Measurements from ENCODE around the gene RAB11B.
A peak's percentile ranks its signal among the peaks of the same experiment; 100 is the strongest.
"Not testable (repeated sequence)": the region's sequence is repeated elsewhere in the genome, so short reads cannot be mapped to it uniquely, and the experiment has no call there.

RAB11B gene

DNA sequence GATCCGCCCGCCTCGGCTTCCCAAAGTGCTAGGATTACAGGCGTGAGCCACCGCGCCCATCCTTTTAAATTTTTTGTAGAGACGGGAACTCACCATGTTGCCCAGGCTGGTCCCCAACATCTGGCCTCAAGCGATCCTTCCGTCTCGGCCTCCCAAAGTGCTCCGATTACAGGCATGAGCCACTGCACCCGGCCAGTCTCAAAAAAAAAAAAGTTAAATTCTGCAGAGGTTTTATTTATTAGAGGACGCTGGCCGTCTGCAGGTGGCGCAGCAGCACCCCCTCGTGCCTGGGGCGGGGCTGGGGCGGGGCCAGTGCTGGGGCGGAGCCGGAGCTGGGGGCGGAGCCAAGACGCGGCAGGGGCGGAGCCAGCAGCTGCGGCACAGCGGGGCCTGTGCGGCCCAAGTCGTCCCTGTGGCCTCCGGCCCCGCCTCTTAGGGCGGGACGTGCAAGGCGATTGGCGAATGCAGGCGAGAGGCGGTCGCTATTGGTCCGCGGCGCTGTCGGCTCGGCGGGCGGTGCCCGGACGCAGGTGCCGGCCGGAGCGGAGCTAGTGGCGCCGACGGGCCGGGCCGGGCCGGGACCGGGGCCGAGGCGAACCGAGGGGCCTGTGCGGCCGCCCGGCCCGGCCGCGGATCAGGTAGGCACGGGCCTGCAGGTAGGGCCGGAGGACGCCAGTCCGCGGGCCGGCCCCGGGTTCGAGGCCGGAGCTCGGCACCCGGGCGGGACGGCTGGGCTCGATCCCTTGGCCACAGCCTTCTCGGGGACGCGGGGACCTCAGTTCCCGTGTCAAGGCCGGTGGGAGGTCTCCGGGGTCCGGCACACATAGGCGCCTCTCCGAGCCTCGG is 22.8 kb downstream of the RAB11B start, which contains the start of gene MARCHF2:
Gene MARCHF2 (plus strand): TSS at position 523 of the 846 bp plus-strand sequence. CDS start 8,536 bp downstream, outside the sequence.
- peak; percentile 96 for DNase-seq (ENCODE audit: low read depth)
- TF ChIP-seq CTCF (conservative IDR thresholded peaks at IDR 0.05; ENCODE audit: control insufficient read depth, insufficient read depth, low read depth, low read length), result peak; percentile 40
- peak within 1 kb of the TSS; percentile 57 for H3K4me3 ChIP-seq (ENCODE audit: control insufficient read depth, low read depth, low read length)

DNA sequence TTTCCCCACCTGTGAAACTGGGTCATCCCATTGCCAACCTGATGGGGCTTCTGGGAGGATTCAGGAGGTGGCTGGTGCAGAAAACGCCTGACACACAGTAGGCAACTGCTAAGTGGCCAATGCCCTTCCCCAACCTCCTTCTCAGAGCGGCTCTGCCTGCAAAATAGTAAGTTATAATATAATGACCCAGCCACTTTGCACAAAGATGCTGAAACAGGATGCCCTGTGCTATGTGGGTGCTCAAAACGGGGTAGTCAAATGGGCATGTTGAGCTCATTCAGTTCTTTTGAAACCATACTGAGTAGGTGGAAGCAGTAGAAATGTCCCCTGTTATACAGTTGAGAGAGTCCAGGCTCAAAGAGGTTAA is 23.5 kb downstream of the RAB11B start:
- DNase-seq (ENCODE audit: low read depth), result no peak
- no peak for TF ChIP-seq CTCF (conservative IDR thresholded peaks at IDR 0.05; ENCODE audit: control insufficient read depth, insufficient read depth, low read depth, low read length)
- peak overlapping the region; percentile 57 for H3K4me3 ChIP-seq (ENCODE audit: control insufficient read depth, low read depth, low read length)

DNA sequence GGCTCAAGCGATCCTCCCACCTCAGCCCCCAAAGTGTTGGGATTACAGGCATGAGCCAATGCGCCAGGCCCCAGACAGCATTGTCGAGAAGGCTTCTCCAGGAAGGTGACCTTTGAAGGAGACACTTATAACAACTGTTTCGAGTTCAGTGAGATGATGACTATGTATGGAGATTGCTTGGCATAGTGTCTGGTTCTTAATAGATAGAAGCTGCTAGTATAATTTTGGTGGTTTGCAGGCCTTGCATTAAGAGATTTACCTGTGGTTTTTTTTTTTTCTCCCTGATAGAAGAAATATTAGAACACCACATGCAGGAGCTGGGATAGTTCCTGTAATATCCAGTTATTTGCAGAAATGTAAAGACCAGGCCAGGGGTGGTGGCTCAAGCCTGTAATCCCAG is 26.6 kb downstream of the RAB11B start:
- no peak for TF ChIP-seq CTCF (conservative IDR thresholded peaks at IDR 0.05; ENCODE audit: control insufficient read depth, insufficient read depth, low read depth, low read length)
- DNase-seq (ENCODE audit: low read depth), result no peak
- H3K4me3 ChIP-seq (ENCODE audit: control insufficient read depth, low read depth, low read length), result no peak overlapping the region

DNA sequence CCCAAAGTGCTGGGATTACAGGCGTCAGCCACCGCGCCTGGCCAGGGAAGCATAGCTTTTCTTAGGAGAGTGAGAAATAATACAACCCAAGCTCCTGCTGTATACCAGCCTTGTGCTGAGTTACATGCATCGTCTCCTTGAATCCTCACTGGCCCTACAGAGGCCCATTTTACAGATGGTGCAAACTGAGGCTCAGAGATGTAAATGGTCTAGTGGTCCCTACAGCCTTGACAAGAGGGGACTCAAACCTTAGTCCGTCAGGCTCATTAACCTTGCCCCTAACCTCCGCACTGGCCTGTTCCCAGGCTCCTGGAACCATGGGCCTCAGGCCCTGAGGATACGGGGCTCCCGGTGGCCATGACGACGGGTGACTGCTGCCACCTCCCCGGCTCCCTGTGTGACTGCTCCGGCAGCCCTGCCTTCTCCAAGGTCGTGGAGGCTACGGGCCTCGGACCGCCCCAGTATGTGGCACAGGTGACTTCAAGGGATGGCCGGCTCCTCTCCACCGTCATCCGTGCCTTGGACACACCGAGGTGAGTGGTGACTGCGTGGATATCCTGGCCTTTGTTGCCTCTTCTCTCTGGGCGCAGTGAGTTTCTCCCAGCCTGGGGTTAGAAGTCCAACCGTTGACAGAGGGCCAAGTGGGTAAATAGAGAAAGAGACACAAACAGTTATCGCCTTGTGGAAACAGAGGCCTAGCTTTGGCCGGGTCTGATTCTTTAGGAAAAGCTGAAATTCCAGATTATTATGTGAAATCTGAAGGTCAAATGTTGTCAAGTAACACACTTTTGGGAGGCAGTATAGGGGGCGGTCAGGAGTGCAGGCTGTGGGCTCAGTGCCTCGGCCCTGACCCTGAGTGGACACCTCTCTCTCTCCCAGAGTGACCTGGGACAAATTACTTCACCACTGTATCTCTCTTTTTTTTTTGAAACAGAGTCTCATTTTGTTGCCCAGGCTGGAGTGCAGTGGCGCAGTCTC is 31.6 kb downstream of the RAB11B start:
- no peak overlapping the region for H3K4me3 ChIP-seq (ENCODE audit: control insufficient read depth, low read depth, low read length)
- no peak for TF ChIP-seq CTCF (conservative IDR thresholded peaks at IDR 0.05; ENCODE audit: control insufficient read depth, insufficient read depth, low read depth, low read length)
- DNase-seq (ENCODE audit: low read depth), result no peak

GRCh38 chr19:8423817-8424223 is 33.7 kb downstream of the RAB11B start:
- no peak for TF ChIP-seq CTCF (conservative IDR thresholded peaks at IDR 0.05; ENCODE audit: control insufficient read depth, insufficient read depth, low read depth, low read length)
- H3K4me3 ChIP-seq (ENCODE audit: control insufficient read depth, low read depth, low read length), result no peak overlapping the region
- DNase-seq (ENCODE audit: low read depth), result peak; percentile 99

DNA sequence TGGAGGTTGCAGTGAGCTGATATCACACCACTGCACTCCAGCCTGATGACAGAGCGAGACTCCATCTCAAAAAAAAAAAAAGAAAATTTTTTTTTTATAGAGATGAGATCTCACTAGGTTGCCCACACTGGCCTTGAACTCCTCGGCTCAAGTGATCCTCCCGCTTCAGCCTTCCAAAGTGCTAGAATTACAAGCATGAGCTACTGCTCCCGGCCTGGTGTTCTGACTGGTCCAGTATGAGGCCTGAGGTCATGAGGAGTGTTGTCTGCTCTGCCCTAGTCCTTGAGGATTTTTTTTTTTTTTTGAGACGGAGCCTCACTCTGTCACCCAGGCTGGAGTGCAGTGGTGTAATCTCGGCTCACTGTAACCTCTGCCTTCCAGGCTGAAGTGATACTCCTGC is 35.2 kb downstream of the RAB11B start:
- H3K4me3 ChIP-seq (ENCODE audit: control insufficient read depth, low read depth, low read length); DNase-seq (ENCODE audit: low read depth): not testable (repeated sequence)

- H3K4me3 ChIP-seq (ENCODE audit: control insufficient read depth, low read depth, low read length), result no peak overlapping the region
- DNase-seq (ENCODE audit: low read depth), result no peak
- no peak for TF ChIP-seq CTCF (conservative IDR thresholded peaks at IDR 0.05; ENCODE audit: control insufficient read depth, insufficient read depth, low read depth, low read length)
Measured at GRCh38 chr19:8426283-8426682, 36.1 kb downstream of the RAB11B start.
